ENCODE data around the gene RRAGD.

The RRAGD gene

GRCh38 chr6:89353702-89354392 lies 58.2 kb downstream of the RRAGD start:
- Mint-ChIP-seq H3K27me3 (no peaks in the 10 kb centered on the region), H3K4me3 (peak overlapping the region; percentile 98), H3K36me3 (peaks cover 14% of the 10 kb centered on the region), H3K4me1 (peaks cover 47% of the 10 kb centered on the region), H3K9me3 (peaks cover 1% of the 10 kb centered on the region), H3K27ac (peak overlapping the region; percentile 98)
- DNase-seq (ENCODE audit: low spot score in 2 of 2) (no peak), ATAC-seq (ENCODE audit: low read depth) (no peak)

- Mint-ChIP-seq H3K36me3 (peaks cover 16% of the 10 kb centered on the region), H3K4me3 (peak overlapping the region; percentile 98), H3K4me1 (peaks cover 47% of the 10 kb centered on the region), H3K9me3 (peaks cover 1% of the 10 kb centered on the region), H3K27me3 (no peaks in the 10 kb centered on the region), H3K27ac (peak overlapping the region; percentile 98)
- no peak for DNase-seq (ENCODE audit: low spot score in 2 of 2)
- peak; percentile 1 for ATAC-seq (ENCODE audit: low read depth)
Measured at GRCh38 chr6:89353118-89353556, 58.9 kb downstream of the RRAGD start.

- Mint-ChIP-seq H3K9me3 (peaks cover 1% of the 10 kb centered on the region), H3K27ac (peak within 1 kb of the TSS; percentile 98), H3K27me3 (no peaks in the 10 kb centered on the region), H3K36me3 (peaks cover 16% of the 10 kb centered on the region), H3K4me1 (peaks cover 47% of the 10 kb centered on the region), H3K4me3 (peak within 1 kb of the TSS; percentile 98)
- ATAC-seq (ENCODE audit: low read depth): peak; percentile 69
- DNase-seq (ENCODE audit: low spot score in 2 of 2): peak; percentile 63 to 75
Measured at GRCh38 chr6:89352278-89353117, 59.6 kb downstream of the RRAGD start, which contains the start of gene UBE2J1. Gene UBE2J1, minus strand, starts transcription at chr6:89352722. Its CDS starts 153 bp downstream, at chr6:89352569.

- Mint-ChIP-seq H3K27ac (peak overlapping the region; percentile 98), H3K9me3 (peaks cover 1% of the 10 kb centered on the region), H3K27me3 (no peaks in the 10 kb centered on the region), H3K36me3 (peaks cover 16% of the 10 kb centered on the region), H3K4me3 (peak overlapping the region; percentile 98), H3K4me1 (peaks cover 49% of the 10 kb centered on the region)
- DNase-seq (ENCODE audit: low spot score in 2 of 2) (no peak), ATAC-seq (ENCODE audit: low read depth) (no peak)
Measured at GRCh38 chr6:89351671-89352277, 60.3 kb downstream of the RRAGD start.

GRCh38 chr6:89350281-89350966 lies 61.6 kb downstream of the RRAGD start:
- peaks cover 1% of the 10 kb centered on the region for H3K9me3 Mint-ChIP-seq
- no peaks in the 10 kb centered on the region for H3K27me3 Mint-ChIP-seq
- H3K27ac Mint-ChIP-seq: peak overlapping the region; percentile 98
- peak overlapping the region; percentile 98 for H3K4me3 Mint-ChIP-seq
- peaks cover 55% of the 10 kb centered on the region for H3K4me1 Mint-ChIP-seq
- DNase-seq (ENCODE audit: low spot score in 2 of 2): peak in 1 of 2 donors; percentile 41
- peak; percentile 65 for ATAC-seq (ENCODE audit: low read depth)
- H3K36me3 Mint-ChIP-seq: peaks cover 16% of the 10 kb centered on the region

- H3K9me3 Mint-ChIP-seq: peaks cover 1% of the 10 kb centered on the region
- peaks cover 21% of the 10 kb centered on the region for H3K36me3 Mint-ChIP-seq
- H3K4me1 Mint-ChIP-seq: peaks cover 55% of the 10 kb centered on the region
- peak overlapping the region; percentile 98 for H3K4me3 Mint-ChIP-seq
- H3K27me3 Mint-ChIP-seq: no peaks in the 10 kb centered on the region
- no peak for ATAC-seq (ENCODE audit: low read depth)
- no peak for DNase-seq (ENCODE audit: low spot score in 2 of 2)
- peak overlapping the region; percentile 98 for H3K27ac Mint-ChIP-seq
Measured at GRCh38 chr6:89348372-89348771, 63.7 kb downstream of the RRAGD start.

GRCh38 chr6:89347825-89348224 lies 64.2 kb downstream of the RRAGD start:
- no peaks in the 10 kb centered on the region for H3K27me3 Mint-ChIP-seq
- H3K27ac Mint-ChIP-seq: peak overlapping the region; percentile 98
- DNase-seq (ENCODE audit: low spot score in 2 of 2): no peak

GRCh38 chr6:89346433-89346832 lies 65.6 kb downstream of the RRAGD start:
- Mint-ChIP-seq H3K9me3 (peaks cover 1% of the 10 kb centered on the region), H3K4me1 (peaks cover 52% of the 10 kb centered on the region), H3K27ac (peak overlapping the region; percentile 24), H3K4me3 (no peak overlapping the region), H3K27me3 (no peaks in the 10 kb centered on the region), H3K36me3 (peaks cover 25% of the 10 kb centered on the region)
- DNase-seq (ENCODE audit: low spot score in 2 of 2) (no peak), ATAC-seq (ENCODE audit: low read depth) (no peak)

More at GRCh38 chr6:89347825-89348224, 64.2 kb downstream of the RRAGD start:
- no peak for ATAC-seq (ENCODE audit: low read depth)
- Mint-ChIP-seq H3K36me3 (peaks cover 21% of the 10 kb centered on the region), H3K9me3 (peaks cover 1% of the 10 kb centered on the region), H3K4me3 (peak overlapping the region; percentile 9), H3K4me1 (peaks cover 55% of the 10 kb centered on the region)

- ATAC-seq (ENCODE audit: low read depth) (no peak), DNase-seq (ENCODE audit: low spot score in 2 of 2) (no peak)
- Mint-ChIP-seq H3K27me3 (no peaks in the 10 kb centered on the region), H3K36me3 (peaks cover 26% of the 10 kb centered on the region), H3K4me3 (no peak overlapping the region), H3K27ac (no peak overlapping the region), H3K4me1 (peaks cover 12% of the 10 kb centered on the region), H3K9me3 (no peaks in the 10 kb centered on the region)
Measured at GRCh38 chr6:89339565-89339964, 72.5 kb downstream of the RRAGD start.

- ATAC-seq (ENCODE audit: low read depth) (no peak), DNase-seq (ENCODE audit: low spot score in 2 of 2) (no peak)
- Mint-ChIP-seq H3K27ac (no peak overlapping the region), H3K9me3 (no peaks in the 10 kb centered on the region), H3K27me3 (no peaks in the 10 kb centered on the region), H3K4me1 (peaks cover 9% of the 10 kb centered on the region), H3K4me3 (no peak overlapping the region), H3K36me3 (peaks cover 25% of the 10 kb centered on the region)
Measured at GRCh38 chr6:89335164-89335563, 76.9 kb downstream of the RRAGD start.

- Mint-ChIP-seq H3K4me1 (peaks cover 4% of the 10 kb centered on the region), H3K27me3 (no peaks in the 10 kb centered on the region), H3K36me3 (peaks cover 32% of the 10 kb centered on the region), H3K27ac (no peak overlapping the region), H3K9me3 (no peaks in the 10 kb centered on the region), H3K4me3 (no peak overlapping the region)
- DNase-seq (ENCODE audit: low spot score in 2 of 2) (no peak), ATAC-seq (ENCODE audit: low read depth) (no peak)
Measured at GRCh38 chr6:89330910-89331309, 81.2 kb downstream of the RRAGD start.

GRCh38 chr6:89328976-89329375 lies 83.1 kb downstream of the RRAGD start:
- no peak overlapping the region for H3K27ac Mint-ChIP-seq
- H3K36me3 Mint-ChIP-seq: peaks cover 32% of the 10 kb centered on the region
- H3K4me1 Mint-ChIP-seq: peaks cover 4% of the 10 kb centered on the region
- no peak for DNase-seq (ENCODE audit: low spot score in 2 of 2)
- no peaks in the 10 kb centered on the region for H3K9me3 Mint-ChIP-seq
- no peak overlapping the region for H3K4me3 Mint-ChIP-seq
- no peaks in the 10 kb centered on the region for H3K27me3 Mint-ChIP-seq
- ATAC-seq (ENCODE audit: low read depth): no peak

GRCh38 chr6:89324304-89324703 lies 87.8 kb downstream of the RRAGD start:
- ATAC-seq (ENCODE audit: low read depth) (no peak), DNase-seq (ENCODE audit: low spot score in 2 of 2) (no peak)
- Mint-ChIP-seq H3K27ac (peak overlapping the region; percentile 45), H3K9me3 (no peaks in the 10 kb centered on the region), H3K36me3 (peaks cover 34% of the 10 kb centered on the region), H3K4me1 (peaks cover 21% of the 10 kb centered on the region), H3K27me3 (no peaks in the 10 kb centered on the region), H3K4me3 (no peak overlapping the region)
